GM12878 (cell line): ENCODE measurements around the gene LOXL4. TPM values are rescaled to one million over a fixed set of nuclear protein-coding genes. Genes with fewer than 3 reads are reported as not detected.

Source experiments
- ATAC-seq: fragments of 200-7000 bp; cut with Tn5 transposase; 3 replicates; pipeline ENCODE4 v1.9.1; 2020; ENCODE audit warnings: mild to moderate bottlenecking, moderate library complexity
- BruUV-seq: library from RNA; stranded (reverse); fragments of 400-500 nt; replicated peaks from 2 replicates; lab custom pipeline; 2021; lab: Mats Ljungman, UMichigan
- CTCF ChIA-PET: fragments of 300-600 bp; sonication (Branson Sonifier 250); formaldehyde crosslinking; extraction: SDS; loops from one replicate; lab custom pipeline; 2021; ENCODE audit warnings: inconsistent platforms; lab: Yijun Ruan, JAX
- POLR2A ChIA-PET: fragments of 350-600 bp; formaldehyde crosslinking; extraction: SDS; loops from one replicate; lab custom pipeline; 2021; ENCODE audit warnings: inconsistent platforms; lab: Charles Lee
- RAD21 ChIA-PET: fragments of 300-600 bp; sonication (Branson Sonifier 250); formaldehyde crosslinking; loops from one replicate; lab custom pipeline; 2023; ENCODE audit warnings: antibody characterized with exemption; ENCODE audit not compliant: unreplicated experiment; lab: Charles Lee
- SMC1A ChIA-PET: fragments of 300-600 bp; sonication (Branson Sonifier 250); formaldehyde crosslinking; loops from one replicate; lab custom pipeline; 2023; ENCODE audit not compliant: unreplicated experiment, uncharacterized antibody; lab: Charles Lee
- DNase-seq: peaks from one replicate; pipeline ENCODE4 v3.0.0-alpha.2; 2011; ENCODE audit warnings: low read depth, low spot score
- FAIRE-seq: peaks from 3 replicates; lab custom pipeline; 2011; peaks lifted over from hg19 to GRCh38; lab: Jason Lieb, UNC
- H2AFZ ChIP-seq: 2 replicates; pipeline ENCODE4 v1.6.0; 2011; ENCODE audit warnings: low read depth, low read length, control low read depth; ENCODE audit not compliant: control insufficient read depth
- H3K27ac ChIP-seq: 2 replicates; pipeline ENCODE4 v1.5.1; 2011; ENCODE audit warnings: control low read depth; ENCODE audit not compliant: control insufficient read depth, insufficient read depth
- H3K27me3 ChIP-seq, 2 experiments: replicated peaks in 1 of 2; 2 replicates each; pipeline versions ENCODE4 v1.6.0 to v1.6.1; 2011; ENCODE audit warnings: low read length in 1 of 2; ENCODE audit not compliant: control insufficient read depth in 2 of 2, insufficient read depth in 2 of 2
- H3K36me3 ChIP-seq, 2 experiments: 2 replicates each; pipeline ENCODE4 v1.5.1; 2011; ENCODE audit warnings: low read length in 1 of 2; ENCODE audit not compliant: control insufficient read depth in 2 of 2, insufficient read depth in 2 of 2
- H3K4me1 ChIP-seq: 2 replicates; pipeline ENCODE4 v1.6.1; 2011; ENCODE audit warnings: mild to moderate bottlenecking, low read length, moderate library complexity, mixed read lengths; ENCODE audit not compliant: control insufficient read depth, insufficient read depth
- H3K4me2 ChIP-seq: 2 replicates; pipeline ENCODE4 v1.6.0; 2011; ENCODE audit warnings: control low read depth; ENCODE audit not compliant: control insufficient read depth, insufficient read depth
- H3K4me3 ChIP-seq: fragments of 200-600 bp; sonication (generic); 2 replicates; pipeline ENCODE4 v1.5.1; 2016
- H3K79me2 ChIP-seq: 2 replicates; pipeline ENCODE4 v1.6.0; 2011; ENCODE audit warnings: low read length; ENCODE audit not compliant: control insufficient read depth, insufficient read depth
- H3K9ac ChIP-seq: 2 replicates; pipeline ENCODE4 v1.8.0; 2011; ENCODE audit warnings: low read length, control low read depth, mixed read lengths; ENCODE audit not compliant: control insufficient read depth, insufficient read depth
- H3K9me3 ChIP-seq: replicated peaks from 3 replicates; pipeline ENCODE4 v1.5.1; 2011; ENCODE audit warnings: mild to moderate bottlenecking, low read length; ENCODE audit not compliant: control insufficient read depth, insufficient read depth
- H4K20me1 ChIP-seq: 2 replicates; pipeline ENCODE4 v1.6.0; 2011; ENCODE audit not compliant: control insufficient read depth, insufficient read depth
- BCL11A ChIP-seq: IDR thresholded peaks from 2 replicates; pipeline ENCODE4 v1.6.1; 2011; ENCODE audit warnings: low read depth, low read length
- HCFC1 ChIP-seq: fragments of 150-350 bp; IDR thresholded peaks from 2 replicates; pipeline ENCODE4 v1.6.1; 2014; ENCODE audit warnings: low read length
- HDAC2 ChIP-seq: fragments of 200-600 bp; sonication (generic); IDR thresholded peaks from 2 replicates; pipeline ENCODE4 v1.6.1; 2017
- NRF1 ChIP-seq: conservative IDR thresholded peaks from 2 replicates; pipeline ENCODE4 v1.6.1; 2011; ENCODE audit warnings: mild to moderate bottlenecking, low read depth, low read length, improper control_type of control experiment
- PAX5 ChIP-seq: IDR thresholded peaks from 2 replicates; pipeline ENCODE4 v1.6.1; 2011; ENCODE audit warnings: low read depth, low read length, borderline replicate concordance
- POLR2AphosphoS5 ChIP-seq: IDR thresholded peaks from 2 replicates; pipeline ENCODE4 v1.6.1; 2011; ENCODE audit warnings: mild to moderate bottlenecking, low read length, inconsistent platforms
- RAD21 ChIP-seq: IDR thresholded peaks from 2 replicates; pipeline ENCODE4 v1.6.1; 2011; ENCODE audit warnings: mild to moderate bottlenecking, low read depth, low read length, moderate library complexity; ENCODE audit not compliant: insufficient read depth
- USF1 ChIP-seq: IDR thresholded peaks from 2 replicates; pipeline ENCODE4 v1.6.1; 2011; ENCODE audit warnings: borderline replicate concordance, low read depth, mild to moderate bottlenecking, moderate library complexity, mixed read lengths, low read length; ENCODE audit not compliant: insufficient read depth; ENCODE audit errors: extremely low read length
- ZNF592 ChIP-seq: fragments of 450-650 bp; IDR thresholded peaks from 2 replicates; pipeline ENCODE4 v1.6.1; 2017; ENCODE audit warnings: mild to moderate bottlenecking, moderate library complexity
- WGBS: methylation state at CpG from one replicate; pipeline ENCODE4 v1.1.6; 2016; ENCODE audit warnings: low lambda C conversion rate; ENCODE audit not compliant: insufficient replicate concordance, insufficient coverage; ENCODE audit errors: missing lambda C conversion rate; 5-methylcytosine and 5-hydroxymethylcytosine counted together
- in situ Hi-C: fragments of 300-500 bp; cut with MboI; formaldehyde crosslinking; loops from 9 replicates; pipeline ENCODE4 v1.14.3; 2018; ENCODE audit warnings: mixed read lengths
- intact Hi-C: fragments of 100-400 bp; cut with micrococcal nuclease; formaldehyde crosslinking; loops from one replicate; pipeline ENCODE4 v1.14.2; 2022; ENCODE audit not compliant: unreplicated experiment
- polyA plus RNA-seq, 11 experiments: library from polyadenylated mRNA; depleted of rRNA in 4 of 11; unstranded in 6 of 11; stranded (reverse) in 5 of 11; fragments of >200 nt; fragmentation: Nextera tagmentation in 4 of 11; fragmentation: Illumina TruSeq in 1 of 11; extraction: Ambion mirVana in 4 of 11; extraction: Trizol in 1 of 11; gene quantifications; 1 replicate in 1 of 11; 2 replicates in 10 of 11; pipeline versions ENCODE4 v1.2.1 to v1.2.3, GENCODE V29; 2011 to 2016; ENCODE audit warnings: inconsistent platforms in 2 of 11, missing spikeins in 2 of 11, low read depth in 1 of 11
- total RNA-seq, 4 experiments: library from RNA; depleted of rRNA in 3 of 4; stranded (reverse); fragments of >200 nt in 3 of 4; fragmentation: Illumina TruSeq in 1 of 4; extraction: Trizol in 1 of 4; gene quantifications; 2 replicates each; pipeline versions ENCODE4 v1.2.1 to v1.2.3, GENCODE V29; 2013 to 2021

Gene LOXL4
- total and polyA plus RNA-seq, 10 of the 15 experiments (the other 5 are each of a cell fraction or from before 2014, with no cell fraction given): 0.02 to 0.12 (median 0.08) TPM; not detected in 3

GRCh38 chr10:98265403-98266378 is 2.3 kb downstream of the LOXL4 start:
- CTCF ChIA-PET: no interaction called here

GRCh38 chr10:98264378-98265065 is 3.5 kb downstream of the LOXL4 start:
- intact Hi-C loops (no loop called here), in situ Hi-C loops (no loop called here)
- POLR2A ChIA-PET: no interaction called here
- Histone ChIP-seq H3K27ac (no peak overlapping the region), H3K4me3 (no peak overlapping the region), H3K4me1 (no peaks in the 10 kb centered on the region), H3K27me3 (peaks cover 7 to 11% of the 10 kb centered on the region in 2 experiments), H3K9me3 (no peaks in the 10 kb centered on the region), H3K4me2 (no peak overlapping the region), H3K79me2 (no peaks in the 10 kb centered on the region), H3K9ac (no peak overlapping the region), H4K20me1 (no peaks in the 10 kb centered on the region), H3K36me3 (no peaks in the 10 kb centered on the region), H2AFZ (no peak overlapping the region)
- BruUV-seq: no TSS peak
- WGBS: 26% methylated on average over 12 of the region's 12 CpGs
- CTCF ChIA-PET: no interaction called here
- FAIRE-seq: no peak
- no peak for ATAC-seq
- TF ChIP-seq HDAC2 (no peak), HCFC1 (no peak), USF1 (no peak), PAX5 (no peak), BCL11A (no peak), RAD21 (no peak), ZNF592 (no peak), POLR2AphosphoS5 (no peak)
- DNase-seq: no peak
- RAD21 ChIA-PET: interaction anchor here (0.7 kb wide), 1 partner anchor 11 kb away, joined by 4 read pairs; no protein-coding TSS in a partner anchor
- SMC1A ChIA-PET: interaction anchor here (1.3 kb wide), 1 partner anchor 15 kb away, joined by 3 read pairs; no protein-coding TSS in a partner anchor

More at GRCh38 chr10:98265403-98266378, 2.3 kb downstream of the LOXL4 start:
- ChIA-PET SMC1A (no interaction called here), RAD21 (no interaction called here), POLR2A (no interaction called here)
- Histone ChIP-seq H2AFZ (no peak overlapping the region), H3K9ac (no peak overlapping the region), H3K4me3 (no peak overlapping the region), H3K9me3 (no peaks in the 10 kb centered on the region), H3K27me3 (peaks cover 7 to 13% of the 10 kb centered on the region in 2 experiments), H3K4me2 (no peak overlapping the region), H4K20me1 (no peaks in the 10 kb centered on the region), H3K79me2 (no peaks in the 10 kb centered on the region), H3K4me1 (no peaks in the 10 kb centered on the region), H3K36me3 (no peaks in the 10 kb centered on the region), H3K27ac (no peak overlapping the region)
- 43% methylated on average over 16 of the region's 17 CpGs for WGBS
- DNase-seq (no peak), ATAC-seq (no peak), FAIRE-seq (no peak)
- no TSS peak for BruUV-seq
- TF ChIP-seq NRF1: no peak
- in situ Hi-C loops (no loop called here), intact Hi-C loops (no loop called here)
